ENCODE measurements around the gene CDK8. TPM values are rescaled to one million over a fixed set of nuclear protein-coding genes. Genes with fewer than 3 reads are reported as not detected.
A peak's percentile ranks its signal among the peaks of the same experiment; 100 is the strongest.

Gene CDK8
- total and polyA plus RNA-seq, 12 donors, result 6.4 to 12.5 (median 9.2) TPM

- Histone ChIP-seq H3K4me3 (no peak overlapping the region), H3K27me3 (peaks cover 0 to 6% (median 0%) of the 10 kb centered on the region in 7 donors), H3K9me3 (no peaks in the 10 kb centered on the region), H3K36me3 (no peaks in the 10 kb centered on the region), H3K4me1 (peaks cover 0 to 31% (median 6%) of the 10 kb centered on the region in 9 donors), H3K27ac (peak overlapping the region in 8 of 10 donors; percentile 51 to 85 (median 68))
- peak; percentile 16 to 41 for DNase-seq
- no peak for TF ChIP-seq CTCF (IDR thresholded peaks at IDR 0.05)
- peak; percentile 60 to 91 (median 80) for ATAC-seq
- WGBS, 2 donors, result 35 to 41% methylated on average over 3 of the region's 3 CpGs
- intact Hi-C loops (cut with DNase I), result loop anchor here in 1 of 10 donors (2.0 kb wide), 1 partner anchor 35 kb away; no protein-coding TSS in a partner anchor
These were observed 169.7 kb downstream of the CDK8 start for GRCh38 chr13:26423629-26424028.

GRCh38 chr13:26424181-26424580 lies 170.3 kb downstream of the CDK8 start:
- no peaks in the 10 kb centered on the region for H3K9me3 ChIP-seq
- intact Hi-C loops (cut with DNase I), result loop anchor here in 1 of 10 donors (2.0 kb wide), 1 partner anchor 35 kb away; no protein-coding TSS in a partner anchor
- ATAC-seq (peak in 7 of 8 donors; percentile 25 to 60 (median 52)), DNase-seq (peak; percentile 25 to 33)
- WGBS, 2 donors, result 79 to 82% methylated on average over 14 of the region's 14 CpGs
- H3K27ac ChIP-seq, result peak overlapping the region in 9 of 10 donors; percentile 13 to 85 (median 68)
- no peak for TF ChIP-seq CTCF (IDR thresholded peaks at IDR 0.05)
- H3K4me1 ChIP-seq, result peaks cover 0 to 31% (median 6%) of the 10 kb centered on the region in 9 donors
- H3K27me3 ChIP-seq, result peaks cover 0 to 6% (median 0%) of the 10 kb centered on the region in 7 donors
- H3K36me3 ChIP-seq, result no peaks in the 10 kb centered on the region
- no peak overlapping the region for H3K4me3 ChIP-seq

- WGBS, 2 donors, result 41 to 48% methylated on average over 9 of the region's 9 CpGs
- H3K27ac ChIP-seq, result peak overlapping the region in 6 of 10 donors; percentile 26 to 85 (median 66)
- no peaks in the 10 kb centered on the region for H3K36me3 ChIP-seq
- H3K9me3 ChIP-seq, result no peaks in the 10 kb centered on the region
- peak in 7 of 8 donors; percentile 11 to 74 (median 67) for ATAC-seq
- no peak for TF ChIP-seq CTCF (IDR thresholded peaks at IDR 0.05)
- H3K27me3 ChIP-seq, result peaks cover 0 to 6% (median 0%) of the 10 kb centered on the region in 7 donors
- intact Hi-C loops (cut with DNase I), result loop anchor here in 1 of 10 donors (2.0 kb wide), 1 partner anchor 33 kb away; no protein-coding TSS in a partner anchor
- peaks cover 0 to 32% (median 6%) of the 10 kb centered on the region in 9 donors for H3K4me1 ChIP-seq
- no peak overlapping the region for H3K4me3 ChIP-seq
- DNase-seq, result peak in 1 of 2 donors; percentile 8
These were observed 171.8 kb downstream of the CDK8 start for GRCh38 chr13:26425443-26426358.

GRCh38 chr13:26433776-26434175 lies 179.8 kb downstream of the CDK8 start:
- no peak overlapping the region for H3K4me3 ChIP-seq
- no peak for TF ChIP-seq CTCF (IDR thresholded peaks at IDR 0.05)
- H3K9me3 ChIP-seq, result peaks cover 5 to 36% (median 29%) of the 10 kb centered on the region in 11 donors
- no peak for DNase-seq
- H3K36me3 ChIP-seq, result no peaks in the 10 kb centered on the region
- peaks cover 0 to 12% (median 0%) of the 10 kb centered on the region in 9 donors for H3K4me1 ChIP-seq
- intact Hi-C loops (cut with DNase I), result no loop called here
- no peaks in the 10 kb centered on the region for H3K27me3 ChIP-seq
- ATAC-seq, result no peak
- H3K27ac ChIP-seq, result no peak overlapping the region
- 61 to 72% methylated on average over 4 of the region's 4 CpGs for WGBS, 2 donors
